ENCODE data around the gene SMC4. TPM values are rescaled to one million over a fixed set of nuclear protein-coding genes. Genes with fewer than 3 reads are reported as not detected.

The SMC4 gene
- total RNA-seq, 1 donor from 2014 or later = 36.5 TPM

DNA sequence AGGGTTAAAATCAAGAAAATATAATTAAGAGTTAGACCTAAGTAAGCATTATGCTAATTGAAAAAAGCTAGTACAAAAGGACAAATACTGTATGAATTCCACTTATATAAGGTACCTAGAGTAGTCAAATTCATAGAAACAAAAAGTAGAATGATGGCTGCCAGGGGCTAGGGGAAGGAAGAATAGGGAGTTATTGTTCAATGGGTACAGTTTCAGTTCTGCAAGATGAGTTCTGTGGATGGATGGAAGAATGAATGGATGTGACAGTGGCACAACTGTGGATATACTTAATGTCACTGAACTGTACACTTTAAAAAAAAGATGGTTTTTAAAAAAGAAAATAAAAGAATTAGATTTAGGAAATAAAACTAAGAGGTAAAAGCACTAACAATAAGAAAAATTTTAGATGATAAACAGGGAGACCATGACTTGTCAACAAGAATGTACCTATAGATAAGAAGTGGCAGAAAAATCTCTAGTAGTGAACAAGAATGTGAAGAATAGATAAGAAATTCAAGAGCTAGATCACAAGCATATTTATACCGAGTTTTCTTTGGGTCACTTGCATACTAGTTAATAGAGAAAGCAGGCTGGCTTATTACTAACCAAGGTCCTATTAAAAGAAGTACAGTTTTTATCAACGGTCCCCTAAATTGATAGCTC lies 6.0 kb upstream of the SMC4 start:
- H3K36me3 ChIP-seq (ENCODE audit: control insufficient read depth in 3 of 3, insufficient read depth in 3 of 3, low read length in 3 of 3) = no peaks in the 10 kb centered on the region

DNA sequence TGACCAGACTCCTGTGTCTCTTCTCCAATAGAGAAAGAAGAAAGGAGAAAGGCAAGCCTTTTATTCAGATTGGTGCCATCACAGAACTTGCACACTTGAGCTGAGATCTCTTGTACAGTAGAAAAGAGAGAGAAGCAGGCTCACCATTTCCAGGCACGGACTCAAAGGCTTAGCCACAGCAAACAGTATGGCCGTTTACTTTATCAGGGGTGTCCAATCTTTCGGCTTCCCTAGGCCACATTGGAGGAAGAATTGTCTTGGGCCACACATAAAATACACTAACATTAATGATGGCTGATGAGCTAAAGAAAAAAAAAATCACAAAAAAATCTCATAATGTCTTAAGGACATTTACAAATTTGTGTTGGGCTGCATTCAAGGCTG lies 5.4 kb upstream of the SMC4 start:
- Histone ChIP-seq H3K4me3 (ENCODE audit: low read length in 3 of 3) (no peak overlapping the region), H3K27ac (ENCODE audit: low read depth, low read length) (no peak overlapping the region), H3K9me3 (ENCODE audit: control insufficient read depth in 3 of 3, low read length in 3 of 3) (no peaks in the 10 kb centered on the region), H3K4me1 (ENCODE audit: control insufficient read depth in 3 of 3, insufficient read depth in 3 of 3, low read length in 3 of 3) (peaks cover 0 to 8% (median 3%) of the 10 kb centered on the region in 3 donors), H3K9ac (ENCODE audit: low read depth in 1 of 3, low read length in 3 of 3) (no peak overlapping the region), H3K36me3 (ENCODE audit: control insufficient read depth in 3 of 3, insufficient read depth in 3 of 3, low read length in 3 of 3) (no peaks in the 10 kb centered on the region), H3K27me3 (ENCODE audit: control insufficient read depth in 3 of 3, insufficient read depth in 3 of 3, low read length in 3 of 3) (no peaks in the 10 kb centered on the region)

More for the DNA sequence above, 6.0 kb upstream of the SMC4 start:
- H3K4me3 ChIP-seq (ENCODE audit: low read length in 3 of 3) = no peak overlapping the region
- peaks cover 0 to 4% (median 2%) of the 10 kb centered on the region in 3 donors for H3K4me1 ChIP-seq (ENCODE audit: control insufficient read depth in 3 of 3, insufficient read depth in 3 of 3, low read length in 3 of 3)
- H3K27ac ChIP-seq (ENCODE audit: low read depth, low read length) = no peak overlapping the region
- no peaks in the 10 kb centered on the region for H3K27me3 ChIP-seq (ENCODE audit: control insufficient read depth in 3 of 3, insufficient read depth in 3 of 3, low read length in 3 of 3)
- no peak overlapping the region for H3K9ac ChIP-seq (ENCODE audit: low read depth in 1 of 3, low read length in 3 of 3)
- no peaks in the 10 kb centered on the region for H3K9me3 ChIP-seq (ENCODE audit: control insufficient read depth in 3 of 3, low read length in 3 of 3)

DNA sequence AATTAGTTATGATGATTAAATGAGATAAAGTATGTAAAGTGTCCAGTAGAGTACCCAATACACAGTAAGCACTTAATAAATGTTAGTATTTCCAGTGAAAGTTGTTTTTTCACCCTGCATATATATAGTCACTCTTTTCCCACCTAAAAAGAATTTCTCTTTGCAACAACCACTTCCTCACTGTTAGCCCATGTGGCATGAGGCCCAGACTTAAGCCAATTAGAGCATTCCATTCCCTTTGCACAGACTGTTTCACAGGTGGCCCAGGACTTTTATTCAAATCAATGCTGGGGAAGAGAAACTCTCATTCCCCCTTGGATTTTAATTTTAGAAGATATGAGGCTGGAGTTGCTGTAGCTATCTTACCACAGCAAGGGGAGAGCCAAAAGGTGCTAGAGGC lies 4.2 kb upstream of the SMC4 start:
- Histone ChIP-seq H3K4me3 (ENCODE audit: low read length in 3 of 3) (no peak overlapping the region), H3K9ac (ENCODE audit: low read depth in 1 of 3, low read length in 3 of 3) (no peak overlapping the region), H3K27ac (ENCODE audit: low read depth, low read length) (no peak overlapping the region), H3K4me1 (ENCODE audit: control insufficient read depth in 3 of 3, insufficient read depth in 3 of 3, low read length in 3 of 3) (peaks cover 0 to 13% (median 6%) of the 10 kb centered on the region in 3 donors), H3K36me3 (ENCODE audit: control insufficient read depth in 3 of 3, insufficient read depth in 3 of 3, low read length in 3 of 3) (no peaks in the 10 kb centered on the region), H3K9me3 (ENCODE audit: control insufficient read depth in 3 of 3, low read length in 3 of 3) (no peaks in the 10 kb centered on the region), H3K27me3 (ENCODE audit: control insufficient read depth in 3 of 3, insufficient read depth in 3 of 3, low read length in 3 of 3) (no peaks in the 10 kb centered on the region)

DNA sequence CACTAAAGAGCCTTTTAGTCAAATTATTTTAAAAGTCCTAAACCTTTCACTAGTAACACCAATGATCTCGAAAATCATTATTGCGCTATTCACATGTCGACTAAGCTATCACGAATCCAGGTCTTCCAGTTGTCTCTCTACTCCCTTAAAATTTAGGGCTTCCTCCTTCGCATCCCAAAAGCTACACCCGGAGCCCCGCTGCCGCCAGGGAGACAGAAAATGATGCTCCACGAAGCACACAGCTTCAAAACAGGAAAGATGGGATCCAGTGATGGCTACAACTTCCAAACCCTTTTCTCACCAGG lies 678 bp upstream of the SMC4 start:
- Histone ChIP-seq H3K36me3 (ENCODE audit: control insufficient read depth in 3 of 3, insufficient read depth in 3 of 3, low read length in 3 of 3) (no peaks in the 10 kb centered on the region), H3K9me3 (ENCODE audit: control insufficient read depth in 3 of 3, low read length in 3 of 3) (no peaks in the 10 kb centered on the region), H3K27ac (ENCODE audit: low read depth, low read length) (peak overlapping the region; percentile 79), H3K9ac (ENCODE audit: low read depth in 1 of 3, low read length in 3 of 3) (peak overlapping the region; percentile 40 to 85 (median 76)), H3K27me3 (ENCODE audit: control insufficient read depth in 3 of 3, insufficient read depth in 3 of 3, low read length in 3 of 3) (no peaks in the 10 kb centered on the region), H3K4me3 (ENCODE audit: low read length in 3 of 3) (peak overlapping the region; percentile 84 to 98 (median 92)), H3K4me1 (ENCODE audit: control insufficient read depth in 3 of 3, insufficient read depth in 3 of 3, low read length in 3 of 3) (peaks cover 11 to 22% (median 15%) of the 10 kb centered on the region in 3 donors)

DNA sequence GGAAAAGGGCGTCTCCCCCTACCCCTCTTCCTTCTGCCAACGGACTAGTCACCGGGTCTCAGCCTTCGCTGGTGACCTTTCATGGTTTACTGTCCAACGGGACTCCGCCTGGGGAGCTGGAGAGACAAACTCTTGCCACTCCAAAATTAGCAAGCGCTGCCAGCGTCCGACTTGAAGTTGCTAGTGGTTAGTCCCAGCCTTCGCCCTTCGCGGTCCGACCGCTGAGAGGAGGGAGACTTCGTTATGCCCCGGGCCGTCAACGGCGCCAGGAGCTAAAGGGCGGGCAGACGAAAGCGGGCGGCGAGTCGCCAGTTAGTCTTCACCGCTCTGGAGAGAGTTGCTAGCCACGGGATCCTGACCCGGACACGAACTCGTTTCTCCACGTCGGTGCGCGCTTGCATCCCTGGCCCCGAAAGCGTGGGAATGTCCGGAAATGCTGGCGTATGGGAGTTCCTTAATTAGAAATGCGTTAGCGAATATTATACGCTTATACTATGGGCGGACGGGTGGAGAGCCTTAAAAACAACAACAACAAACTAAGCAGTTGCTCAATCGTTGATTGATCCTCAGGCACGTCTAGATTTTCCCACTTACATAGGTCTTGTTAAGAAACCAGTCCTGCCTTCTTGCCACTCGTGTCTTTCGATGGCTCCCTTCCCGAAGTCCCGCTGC lies 716 bp downstream of the SMC4 start:
- Histone ChIP-seq H3K27ac (ENCODE audit: low read depth, low read length) (peak overlapping the region; percentile 79), H3K27me3 (ENCODE audit: control insufficient read depth in 3 of 3, insufficient read depth in 3 of 3, low read length in 3 of 3) (no peaks in the 10 kb centered on the region), H3K36me3 (ENCODE audit: control insufficient read depth in 3 of 3, insufficient read depth in 3 of 3, low read length in 3 of 3) (no peaks in the 10 kb centered on the region), H3K4me1 (ENCODE audit: control insufficient read depth in 3 of 3, insufficient read depth in 3 of 3, low read length in 3 of 3) (peaks cover 11 to 22% (median 15%) of the 10 kb centered on the region in 3 donors), H3K9me3 (ENCODE audit: control insufficient read depth in 3 of 3, low read length in 3 of 3) (no peaks in the 10 kb centered on the region), H3K9ac (ENCODE audit: low read depth in 1 of 3, low read length in 3 of 3) (peak overlapping the region; percentile 83 to 91 (median 85)), H3K4me3 (ENCODE audit: low read length in 3 of 3) (peak overlapping the region; percentile 84 to 98 (median 92))

DNA sequence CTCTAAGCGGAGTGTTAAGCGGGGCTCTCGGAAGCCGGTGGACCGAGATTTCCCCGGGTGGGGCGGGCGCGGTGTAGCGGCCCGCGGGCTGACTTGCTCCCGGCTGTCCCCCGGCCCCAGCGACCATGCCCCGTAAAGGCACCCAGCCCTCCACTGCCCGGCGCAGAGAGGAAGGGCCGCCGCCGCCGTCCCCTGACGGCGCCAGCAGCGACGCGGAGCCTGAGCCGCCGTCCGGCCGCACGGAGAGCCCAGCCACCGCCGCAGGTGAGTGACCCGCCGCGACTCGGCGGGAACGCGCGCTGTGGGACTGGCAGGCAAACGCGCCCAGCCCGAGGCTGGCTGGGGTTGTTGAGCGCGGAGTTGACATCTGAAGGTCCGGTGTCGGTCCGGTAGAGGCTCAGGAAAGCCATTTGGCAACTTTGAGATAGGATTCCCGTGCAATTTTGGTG lies 1.3 kb downstream of the SMC4 start:
- Histone ChIP-seq H3K27ac (ENCODE audit: low read depth, low read length) (peak overlapping the region; percentile 79), H3K9me3 (ENCODE audit: control insufficient read depth in 3 of 3, low read length in 3 of 3) (no peaks in the 10 kb centered on the region), H3K4me3 (ENCODE audit: low read length in 3 of 3) (peak overlapping the region; percentile 84 to 98 (median 92)), H3K36me3 (ENCODE audit: control insufficient read depth in 3 of 3, insufficient read depth in 3 of 3, low read length in 3 of 3) (no peaks in the 10 kb centered on the region), H3K27me3 (ENCODE audit: control insufficient read depth in 3 of 3, insufficient read depth in 3 of 3, low read length in 3 of 3) (no peaks in the 10 kb centered on the region), H3K4me1 (ENCODE audit: control insufficient read depth in 3 of 3, insufficient read depth in 3 of 3, low read length in 3 of 3) (peaks cover 11 to 22% (median 15%) of the 10 kb centered on the region in 3 donors), H3K9ac (ENCODE audit: low read depth in 1 of 3, low read length in 3 of 3) (peak overlapping the region; percentile 83 to 91 (median 85))

DNA sequence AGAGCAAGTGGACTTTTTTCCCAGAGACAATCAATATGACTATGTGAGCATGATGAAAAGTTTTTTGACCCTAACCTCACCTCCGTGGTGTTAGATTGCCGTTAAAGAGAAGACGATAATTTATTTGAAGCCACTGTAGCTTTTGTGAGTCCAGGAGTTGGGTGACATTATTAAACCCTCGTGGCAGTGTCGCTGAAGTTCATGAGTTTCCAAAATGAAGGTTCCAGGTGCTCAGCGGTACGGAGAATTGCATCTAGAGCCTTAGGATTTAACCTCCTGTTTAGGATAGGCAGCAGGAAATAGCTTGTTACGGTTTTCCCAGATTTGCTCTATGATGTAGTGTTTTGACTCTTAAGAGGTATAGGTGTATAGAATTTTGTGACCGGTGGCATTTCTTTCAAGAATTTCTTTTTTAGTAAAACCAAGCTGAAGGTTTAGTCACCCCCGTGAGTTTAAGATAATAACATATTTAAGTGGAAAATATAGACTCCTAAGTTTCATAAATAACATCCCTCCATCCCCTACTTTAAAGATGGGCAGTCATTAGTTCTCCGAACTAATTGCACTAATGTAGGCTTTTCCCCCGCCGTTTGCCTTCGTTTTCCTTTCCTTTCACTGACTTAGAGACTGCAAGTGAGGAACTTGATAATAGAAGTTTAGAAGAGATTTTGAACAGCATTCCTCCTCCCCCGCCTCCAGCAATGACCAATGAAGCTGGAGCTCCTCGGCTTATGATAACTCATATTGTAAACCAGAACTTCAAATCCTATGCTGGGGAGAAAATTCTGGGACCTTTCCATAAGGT lies 2.0 kb downstream of the SMC4 start:
- Histone ChIP-seq H3K9me3 (ENCODE audit: control insufficient read depth in 3 of 3, low read length in 3 of 3) (no peaks in the 10 kb centered on the region), H3K36me3 (ENCODE audit: control insufficient read depth in 3 of 3, insufficient read depth in 3 of 3, low read length in 3 of 3) (no peaks in the 10 kb centered on the region), H3K27ac (ENCODE audit: low read depth, low read length) (no peak overlapping the region), H3K4me1 (ENCODE audit: control insufficient read depth in 3 of 3, insufficient read depth in 3 of 3, low read length in 3 of 3) (peaks cover 11 to 22% (median 15%) of the 10 kb centered on the region in 3 donors), H3K27me3 (ENCODE audit: control insufficient read depth in 3 of 3, insufficient read depth in 3 of 3, low read length in 3 of 3) (no peaks in the 10 kb centered on the region), H3K9ac (ENCODE audit: low read depth in 1 of 3, low read length in 3 of 3) (peak overlapping the region; percentile 24 to 85 (median 83)), H3K4me3 (ENCODE audit: low read length in 3 of 3) (peak overlapping the region; percentile 32 to 98 (median 84))

DNA sequence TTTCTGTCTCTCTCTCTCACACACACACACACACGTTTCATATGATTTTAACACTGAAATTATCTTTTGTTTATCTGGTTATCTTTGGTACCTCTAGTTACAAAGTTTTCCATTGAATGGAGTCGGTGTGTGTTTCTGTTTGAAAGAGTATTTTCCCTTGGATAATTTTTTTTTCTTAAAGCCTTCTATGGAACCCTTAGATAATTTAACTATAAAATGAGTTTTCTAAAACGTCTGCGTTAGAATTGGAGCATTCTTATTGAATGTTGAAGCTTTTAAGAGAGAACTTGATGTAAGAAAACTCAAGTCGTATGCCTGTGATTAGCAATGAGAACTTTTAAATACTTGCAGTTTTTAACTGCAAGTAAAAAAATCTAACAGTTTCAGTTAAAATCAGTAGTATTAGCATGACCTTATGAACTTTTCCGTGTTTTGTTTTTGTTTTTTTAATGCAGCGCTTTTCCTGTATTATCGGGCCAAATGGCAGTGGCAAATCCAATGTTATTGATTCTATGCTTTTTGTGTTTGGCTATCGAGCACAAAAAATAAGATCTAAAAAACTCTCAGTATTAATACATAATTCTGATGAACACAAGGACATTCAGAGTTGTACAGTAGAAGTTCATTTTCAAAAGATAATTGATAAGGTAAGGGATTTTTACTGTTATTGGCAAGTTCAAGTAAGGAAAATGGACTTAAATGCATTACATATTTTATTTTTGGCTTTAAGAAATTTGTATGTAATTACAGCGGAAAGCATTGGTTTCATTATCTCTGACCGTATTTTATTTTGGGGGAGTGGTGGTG lies 3.0 kb downstream of the SMC4 start:
- Histone ChIP-seq H3K27me3 (ENCODE audit: control insufficient read depth in 3 of 3, insufficient read depth in 3 of 3, low read length in 3 of 3) (no peaks in the 10 kb centered on the region), H3K9me3 (ENCODE audit: control insufficient read depth in 3 of 3, low read length in 3 of 3) (no peaks in the 10 kb centered on the region), H3K27ac (ENCODE audit: low read depth, low read length) (no peak overlapping the region), H3K4me1 (ENCODE audit: control insufficient read depth in 3 of 3, insufficient read depth in 3 of 3, low read length in 3 of 3) (peaks cover 11 to 22% (median 15%) of the 10 kb centered on the region in 3 donors), H3K36me3 (ENCODE audit: control insufficient read depth in 3 of 3, insufficient read depth in 3 of 3, low read length in 3 of 3) (no peaks in the 10 kb centered on the region), H3K9ac (ENCODE audit: low read depth in 1 of 3, low read length in 3 of 3) (no peak overlapping the region), H3K4me3 (ENCODE audit: low read length in 3 of 3) (peak overlapping the region in 1 of 3 donors; percentile 98)

DNA sequence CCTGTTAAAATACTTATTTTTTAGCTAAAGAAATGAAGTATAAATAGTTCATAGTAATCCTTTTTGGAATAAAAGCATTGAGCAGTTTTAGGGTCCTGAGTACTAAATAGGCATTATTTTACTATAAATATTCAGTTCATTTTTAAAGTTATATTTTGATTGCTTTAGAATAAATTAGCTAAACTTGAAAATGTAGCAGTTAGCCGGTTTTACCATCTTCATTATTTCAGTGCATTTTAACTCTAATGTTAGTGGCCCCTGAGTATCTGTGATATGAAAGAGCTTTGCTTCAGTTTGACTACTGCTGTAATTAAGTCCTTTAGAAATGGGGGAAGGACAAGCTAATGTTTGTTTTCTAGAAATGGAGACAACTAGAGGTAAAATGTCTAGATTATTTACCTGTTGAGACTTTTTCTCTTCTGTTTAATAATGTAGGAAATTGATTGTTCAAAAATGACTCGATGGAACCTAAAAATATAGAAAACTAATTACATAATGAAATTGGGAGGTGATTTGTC lies 3.6 kb downstream of the SMC4 start:
- Histone ChIP-seq H3K9ac (ENCODE audit: low read depth in 1 of 3, low read length in 3 of 3) (no peak overlapping the region), H3K36me3 (ENCODE audit: control insufficient read depth in 3 of 3, insufficient read depth in 3 of 3, low read length in 3 of 3) (no peaks in the 10 kb centered on the region), H3K27me3 (ENCODE audit: control insufficient read depth in 3 of 3, insufficient read depth in 3 of 3, low read length in 3 of 3) (no peaks in the 10 kb centered on the region), H3K4me3 (ENCODE audit: low read length in 3 of 3) (no peak overlapping the region), H3K27ac (ENCODE audit: low read depth, low read length) (no peak overlapping the region), H3K9me3 (ENCODE audit: control insufficient read depth in 3 of 3, low read length in 3 of 3) (no peaks in the 10 kb centered on the region), H3K4me1 (ENCODE audit: control insufficient read depth in 3 of 3, insufficient read depth in 3 of 3, low read length in 3 of 3) (peaks cover 11 to 22% (median 15%) of the 10 kb centered on the region in 3 donors)

All from skeletal muscle tissue (tissue), 4 donors.